NCI-H1105 treated with DMSO at 0.1 percent for 48 hours (cell line): ENCODE measurements around the gene HOXA9.
A peak's percentile ranks its signal among the peaks of the same experiment; 100 is the strongest.

Experiments used
- DNase-seq: peaks from one replicate; lab custom pipeline; 2025; lab: John Stamatoyannopoulos, UW

Gene HOXA9

DNA sequence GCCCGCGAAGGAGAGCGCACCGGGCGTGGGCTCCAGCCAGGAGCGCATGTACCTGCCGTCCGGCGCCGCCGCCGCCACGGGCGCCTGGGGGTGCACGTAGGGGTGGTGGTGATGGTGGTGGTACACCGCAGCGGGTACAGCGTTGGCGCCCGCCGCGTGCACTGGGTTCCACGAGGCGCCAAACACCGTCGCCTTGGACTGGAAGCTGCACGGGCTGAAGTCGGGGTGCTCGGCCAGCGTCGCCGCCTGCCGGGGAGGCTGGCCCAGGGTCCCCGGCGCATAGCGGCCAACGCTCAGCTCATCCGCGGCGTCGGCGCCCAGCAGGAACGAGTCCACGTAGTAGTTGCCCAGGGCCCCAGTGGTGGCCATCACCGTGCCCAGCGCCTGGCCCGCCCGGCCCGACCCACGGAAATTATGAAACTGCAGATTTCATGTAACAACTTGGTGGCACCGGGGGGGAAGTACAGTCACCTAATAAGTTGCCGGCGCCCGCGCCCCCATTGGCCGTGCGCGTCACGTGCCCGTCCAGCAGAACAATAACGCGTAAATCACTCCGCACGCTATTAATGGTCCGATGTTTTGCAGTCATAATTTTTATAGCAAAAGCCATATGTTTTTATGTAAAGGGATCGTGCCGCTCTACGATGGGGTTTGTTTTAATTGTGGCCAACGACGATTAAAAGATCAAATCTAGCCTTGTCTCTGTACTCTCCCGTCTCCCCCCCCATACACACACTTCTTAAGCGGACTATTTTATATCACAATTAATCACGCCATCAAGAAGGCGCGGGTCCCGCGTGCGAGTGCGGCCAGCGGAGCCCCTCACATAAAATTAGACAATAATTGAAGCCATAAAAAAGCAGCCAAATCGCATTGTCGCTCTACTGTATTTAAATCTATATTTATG is at the start of gene HOXA9:
HOXA9 (minus strand) TSS at position 449 of the 907 bp plus-strand sequence; CDS start at position 369, 80 bp downstream.
- DNase-seq, result peak; percentile 78

DNA sequence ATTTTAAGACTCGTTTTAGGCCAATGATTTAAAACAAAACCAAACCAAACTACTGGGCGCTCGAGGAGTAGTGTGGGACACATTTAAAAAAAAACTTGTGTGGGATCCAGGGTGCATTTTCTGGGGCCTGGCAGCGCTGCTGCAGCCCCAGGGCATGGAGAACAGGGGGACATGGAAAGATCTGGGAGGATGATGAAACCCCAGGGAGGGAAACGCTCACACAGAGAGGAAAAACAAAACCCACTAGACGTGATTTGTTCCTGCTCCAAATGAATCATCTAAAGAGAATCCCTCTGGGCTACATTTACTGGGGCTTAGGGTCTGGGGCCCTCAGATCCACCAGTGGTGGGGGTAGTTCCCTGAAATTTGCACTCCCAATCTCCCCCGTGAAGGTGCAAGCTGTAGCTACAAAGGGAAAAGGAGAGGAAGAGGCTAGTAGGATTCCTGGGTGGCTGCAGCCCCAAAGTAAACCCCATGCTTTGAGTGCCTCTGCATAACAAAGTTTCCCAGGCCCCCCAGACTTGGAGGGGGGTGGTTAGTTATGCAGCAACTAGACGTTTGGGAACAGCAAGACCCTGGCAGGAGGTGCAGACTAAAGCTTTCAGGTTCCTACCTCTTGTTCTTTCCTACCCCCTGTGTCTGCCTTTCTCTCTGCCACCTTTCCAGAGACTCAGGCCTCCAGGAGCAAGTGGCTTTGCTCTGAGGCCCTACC is 49.1 kb upstream of the HOXA9 start:
- DNase-seq, result no peak

DNA sequence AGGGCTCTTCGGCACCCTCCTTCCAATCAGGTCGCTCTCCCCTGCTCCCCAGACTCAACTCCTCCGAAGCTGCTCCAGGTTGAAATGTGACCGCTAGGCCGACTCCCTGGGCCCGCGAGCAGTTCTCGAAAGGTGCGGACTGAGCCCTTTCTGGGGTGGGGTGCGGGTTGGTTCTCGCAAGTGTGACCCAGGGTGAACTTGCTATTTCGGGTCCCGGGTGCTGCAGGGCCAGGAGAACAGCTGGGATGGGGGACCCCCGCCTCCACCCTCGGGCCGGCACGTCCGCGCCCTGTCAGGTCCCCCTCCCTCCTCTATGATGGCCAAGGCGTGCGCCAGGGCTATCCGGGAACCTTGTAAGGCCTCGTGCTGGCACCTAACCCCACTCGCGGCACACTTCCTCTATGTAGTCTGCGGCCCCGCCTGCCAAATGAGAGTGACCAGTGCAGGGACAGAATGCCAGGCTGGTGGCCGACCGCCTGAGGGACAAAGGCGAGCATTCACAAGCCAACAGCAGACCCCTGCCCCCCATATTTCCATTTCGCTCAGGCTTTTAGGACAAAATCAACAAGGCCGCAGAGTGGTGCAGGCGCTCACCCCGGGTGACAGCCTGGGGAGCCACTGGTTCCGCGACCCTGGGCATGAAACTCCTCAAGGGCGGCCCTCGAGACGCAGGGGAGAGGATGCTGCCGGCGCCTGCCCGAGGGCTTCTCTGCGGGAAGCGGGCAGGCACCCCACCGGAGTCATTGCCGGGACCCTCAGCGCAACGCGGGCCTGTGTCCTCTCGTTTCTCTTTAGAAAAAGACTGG is 48.3 kb upstream of the HOXA9 start:
- DNase-seq, result no peak

DNA sequence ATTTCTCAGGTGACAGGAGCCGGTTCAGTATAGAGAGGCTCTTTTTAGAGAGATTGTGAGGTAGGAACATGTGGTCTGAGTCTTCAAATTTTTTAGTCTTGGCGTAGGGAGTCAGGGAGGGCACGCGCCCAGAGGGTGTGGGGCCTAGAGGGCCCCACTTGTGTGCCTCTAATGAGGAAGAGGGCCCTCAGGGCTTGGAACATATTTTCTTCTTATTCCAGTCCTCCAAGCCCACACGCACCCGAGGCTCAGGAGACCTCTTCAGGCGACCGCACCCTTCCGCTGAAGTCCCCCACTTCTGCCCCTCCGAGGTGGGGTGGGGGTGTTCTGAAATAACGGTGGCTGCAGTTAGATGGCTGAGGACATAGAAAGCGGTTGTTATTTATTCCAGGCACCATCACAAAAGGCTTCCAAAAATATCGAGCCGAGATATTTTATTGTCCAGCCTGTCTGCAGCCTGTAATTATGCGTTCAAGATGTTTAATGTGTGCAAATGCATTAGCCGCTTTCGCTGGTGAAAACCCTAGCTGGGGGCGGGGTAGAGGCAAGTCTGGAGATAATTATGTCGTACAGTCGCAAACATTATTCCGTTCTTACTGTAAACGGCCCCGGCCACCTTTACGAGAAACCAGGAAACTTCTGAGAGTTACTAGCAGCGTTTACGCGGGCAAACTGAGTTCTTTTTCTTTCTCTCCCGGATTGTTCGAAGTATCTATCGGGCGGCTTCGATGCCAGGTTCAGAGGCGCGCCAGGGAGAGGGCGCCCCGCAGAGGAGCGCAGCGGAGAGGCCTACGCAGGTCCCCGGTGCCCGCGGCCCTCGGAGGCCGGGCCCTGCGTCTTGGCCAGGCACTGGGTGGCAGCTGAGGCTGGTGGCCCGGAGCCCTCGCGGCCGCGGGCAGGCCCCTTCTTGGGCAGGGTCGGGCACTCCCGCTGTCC is 47.4 kb upstream of the HOXA9 start:
- DNase-seq, result peak; percentile 91

DNA sequence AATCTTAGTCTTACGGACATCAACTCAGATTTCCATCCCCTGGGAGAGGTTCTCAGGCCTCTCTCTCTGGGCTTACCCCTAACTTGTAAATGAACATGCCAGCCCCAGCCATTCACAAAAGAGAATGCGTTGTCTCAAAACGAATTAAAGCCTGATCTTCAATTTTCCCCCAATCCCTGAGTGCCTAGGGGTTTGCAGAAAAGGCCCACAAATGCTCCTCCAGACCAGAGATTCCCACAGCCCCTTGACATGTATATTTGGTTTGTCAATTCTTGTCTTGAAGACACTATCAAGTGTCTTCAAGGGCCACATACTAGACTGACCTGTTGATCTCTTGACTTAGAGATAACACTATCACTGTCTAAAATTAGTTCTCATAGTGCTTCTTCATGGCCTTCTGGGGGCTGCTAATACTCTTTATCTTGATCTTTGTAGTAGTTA is 46.4 kb upstream of the HOXA9 start:
- no peak for DNase-seq

DNA sequence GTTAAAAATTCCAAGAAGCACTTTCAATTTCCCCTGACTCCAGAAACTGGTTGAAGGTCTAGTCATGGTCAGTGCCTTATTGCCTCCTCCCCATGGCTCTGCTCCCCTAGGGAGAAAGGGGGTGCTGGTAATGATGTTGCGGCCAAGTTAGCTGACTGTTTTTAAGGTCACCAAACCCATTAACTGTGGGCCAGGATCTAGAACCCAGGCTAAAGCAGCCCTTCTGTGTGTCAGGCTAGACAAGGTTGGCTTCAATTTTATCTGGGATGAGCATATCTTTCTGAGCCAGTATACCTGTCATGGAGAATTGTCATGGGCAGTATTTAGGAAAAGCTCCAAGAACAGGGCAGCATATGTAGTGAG is 45.7 kb upstream of the HOXA9 start:
- no peak for DNase-seq

DNA sequence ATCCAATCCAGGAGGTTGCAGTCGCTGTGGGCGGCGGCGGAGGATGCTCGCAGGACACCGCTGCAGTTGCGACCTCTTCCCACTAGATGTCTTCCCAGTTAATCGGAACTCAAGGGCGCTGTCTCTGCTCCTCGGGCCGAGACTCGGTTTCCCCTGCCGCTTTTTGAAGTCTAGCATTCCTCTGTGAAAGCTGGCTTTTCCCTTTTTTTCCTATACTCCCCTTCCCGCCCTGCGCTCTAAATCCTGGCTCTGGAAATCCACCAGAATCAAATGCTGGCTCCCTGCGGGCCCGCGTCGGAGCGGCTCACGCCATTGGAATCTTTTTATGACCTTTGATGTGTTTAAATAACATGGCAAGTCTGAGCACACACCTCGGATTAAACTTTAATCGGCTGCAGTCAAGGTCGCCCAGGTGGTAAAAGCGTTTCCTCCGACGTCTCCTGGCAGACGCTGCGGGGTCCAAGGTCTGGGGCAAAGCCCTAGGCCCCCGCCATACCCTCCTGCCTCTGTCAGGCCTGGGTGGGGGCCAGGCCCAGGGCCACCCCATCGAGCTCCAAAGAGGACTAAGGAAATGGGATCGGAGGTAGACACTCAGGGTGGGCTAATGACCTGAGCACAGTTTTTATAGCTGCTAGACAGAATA is 45.2 kb upstream of the HOXA9 start:
- no peak for DNase-seq

DNA sequence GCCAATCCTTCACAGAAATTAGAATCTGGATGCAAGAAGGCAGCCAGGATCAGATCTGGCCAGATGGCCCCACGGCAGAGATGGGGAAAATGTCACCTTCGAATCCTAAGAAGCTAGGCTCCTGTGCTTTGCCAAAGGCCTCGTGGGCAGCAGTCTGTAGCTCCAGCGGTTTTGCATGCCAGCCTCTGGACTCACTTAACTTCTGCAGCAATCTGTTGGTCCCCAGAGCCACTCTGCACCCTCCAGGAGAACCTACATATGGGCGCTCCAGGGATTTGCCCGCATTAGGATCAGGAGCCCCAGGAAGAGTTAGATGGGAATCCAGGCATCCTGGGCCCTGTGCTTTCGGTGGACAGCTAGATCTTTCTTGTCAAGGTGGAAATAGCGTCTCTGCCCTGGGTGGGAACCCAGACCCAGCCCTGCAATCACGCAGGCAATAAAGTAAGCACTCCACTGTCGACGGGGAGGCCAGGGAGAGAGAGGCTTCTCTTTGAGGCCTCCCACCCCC is 44.6 kb upstream of the HOXA9 start:
- DNase-seq, result no peak

DNA sequence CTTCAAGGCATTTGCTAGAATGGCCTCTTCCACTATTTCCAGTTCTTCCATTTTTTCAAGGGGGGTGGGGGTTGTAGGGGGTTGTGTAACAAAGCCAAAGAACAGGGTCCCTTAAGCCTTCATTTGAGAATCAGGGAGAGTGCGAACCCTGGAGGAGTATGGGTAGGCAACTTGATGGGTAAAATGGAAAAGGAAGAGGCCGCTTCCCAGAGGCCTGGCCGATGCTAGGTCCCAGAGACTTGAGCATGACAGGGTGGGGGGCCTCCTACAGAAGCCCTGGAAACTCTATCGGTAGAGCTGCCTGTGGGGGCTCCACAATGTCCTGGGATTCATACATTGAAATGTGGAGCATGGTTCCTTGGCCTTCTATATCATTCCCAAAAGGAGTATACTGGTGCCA is 43.7 kb upstream of the HOXA9 start:
- no peak for DNase-seq

DNA sequence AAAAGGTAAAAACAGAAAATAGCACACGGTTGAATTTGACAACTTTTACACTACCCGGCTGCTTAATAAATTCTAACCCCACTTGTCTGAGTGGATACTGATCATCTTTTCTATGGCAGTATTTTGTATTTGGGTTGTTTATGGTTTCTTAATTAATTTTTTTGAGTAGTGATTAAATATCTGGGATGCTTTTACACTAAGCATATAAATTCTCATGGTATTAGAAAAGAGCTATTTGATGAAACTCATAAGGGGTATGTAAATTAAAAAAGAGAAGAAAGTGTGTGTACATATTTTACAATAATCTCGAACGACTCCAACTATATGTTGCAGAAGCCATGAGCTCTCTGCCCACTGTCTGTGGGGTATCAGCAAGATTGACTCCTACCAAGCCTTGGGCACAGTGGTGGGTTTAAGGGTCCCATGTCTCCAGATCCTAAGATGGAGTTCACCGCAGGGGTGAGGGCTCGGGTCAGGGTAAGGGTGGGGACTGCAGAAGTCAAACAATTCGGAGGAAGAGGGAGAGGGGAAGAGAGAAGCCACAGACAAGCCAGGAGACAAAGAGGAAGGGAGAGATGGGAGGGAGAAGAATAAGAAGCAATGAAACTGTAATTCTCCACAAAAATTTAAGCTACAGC is 42.1 kb upstream of the HOXA9 start:
- DNase-seq, result no peak

DNA sequence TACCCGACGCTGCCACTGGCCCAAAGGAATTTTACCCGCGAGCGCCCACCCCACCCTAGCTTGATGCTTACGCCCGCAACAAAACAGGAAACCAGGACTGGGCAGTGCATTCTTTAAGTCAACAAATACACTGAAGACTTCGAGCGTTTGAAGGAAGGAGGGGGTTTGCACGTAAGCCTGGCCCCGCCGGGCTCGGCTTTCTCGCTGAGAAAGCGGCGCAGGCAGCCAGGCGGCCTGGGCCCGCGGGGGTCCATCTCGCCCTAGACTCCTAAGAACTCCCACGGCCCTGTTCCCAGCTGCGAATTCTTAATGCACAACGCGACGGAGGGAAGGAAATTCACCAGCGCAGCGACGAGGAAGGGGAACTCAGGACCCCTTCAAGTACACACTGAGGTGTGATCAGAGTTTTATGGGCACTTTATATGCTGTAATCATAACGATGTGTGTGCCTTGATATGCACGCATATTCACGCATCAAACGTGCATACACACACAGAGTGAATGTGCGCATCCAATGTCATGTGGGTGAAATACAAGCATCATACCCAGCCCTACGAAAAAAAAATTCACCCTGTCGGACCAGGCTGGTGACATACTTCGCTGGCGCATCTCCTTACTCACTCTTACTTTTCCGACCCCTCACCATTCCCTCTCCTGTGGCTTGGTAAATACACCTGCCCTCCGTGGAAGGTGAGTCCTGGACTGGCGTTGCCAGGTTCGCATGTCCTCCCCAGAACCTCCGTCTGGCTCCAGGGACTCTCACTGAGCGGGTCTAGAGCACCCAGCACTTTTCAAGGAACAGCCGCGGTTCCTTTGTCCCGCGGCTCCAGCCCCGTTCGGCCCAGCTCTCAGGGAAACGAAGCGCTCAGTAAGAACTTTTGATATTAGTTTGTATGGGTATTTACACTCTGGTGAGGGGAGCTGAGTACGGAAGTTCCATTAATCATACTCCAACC is 40.3 kb upstream of the HOXA9 start:
- no peak for DNase-seq

DNA sequence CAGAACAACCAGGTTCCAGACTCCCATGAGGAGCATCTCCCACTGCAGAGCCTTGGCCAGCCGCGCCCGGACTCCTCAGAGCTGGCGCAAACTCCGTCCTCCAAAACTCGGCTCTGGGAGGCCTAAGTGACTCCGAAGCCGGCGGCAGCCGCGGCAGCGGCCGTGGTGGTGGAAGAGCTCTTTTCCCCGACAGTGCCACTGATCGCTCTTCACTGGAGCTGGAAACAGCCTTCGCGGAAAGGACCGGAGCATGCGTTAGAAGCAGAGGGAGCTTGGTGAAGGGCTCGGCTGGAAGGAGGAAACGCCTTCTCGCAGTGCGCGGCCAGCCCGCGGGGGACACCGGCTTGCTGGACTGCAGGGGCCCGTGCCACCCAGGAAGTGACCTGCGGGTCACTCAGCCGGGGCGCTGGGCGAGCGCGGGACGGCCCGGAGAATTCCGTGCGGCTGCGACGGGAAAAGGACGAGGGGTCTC is 39.5 kb upstream of the HOXA9 start:
- no peak for DNase-seq

DNA sequence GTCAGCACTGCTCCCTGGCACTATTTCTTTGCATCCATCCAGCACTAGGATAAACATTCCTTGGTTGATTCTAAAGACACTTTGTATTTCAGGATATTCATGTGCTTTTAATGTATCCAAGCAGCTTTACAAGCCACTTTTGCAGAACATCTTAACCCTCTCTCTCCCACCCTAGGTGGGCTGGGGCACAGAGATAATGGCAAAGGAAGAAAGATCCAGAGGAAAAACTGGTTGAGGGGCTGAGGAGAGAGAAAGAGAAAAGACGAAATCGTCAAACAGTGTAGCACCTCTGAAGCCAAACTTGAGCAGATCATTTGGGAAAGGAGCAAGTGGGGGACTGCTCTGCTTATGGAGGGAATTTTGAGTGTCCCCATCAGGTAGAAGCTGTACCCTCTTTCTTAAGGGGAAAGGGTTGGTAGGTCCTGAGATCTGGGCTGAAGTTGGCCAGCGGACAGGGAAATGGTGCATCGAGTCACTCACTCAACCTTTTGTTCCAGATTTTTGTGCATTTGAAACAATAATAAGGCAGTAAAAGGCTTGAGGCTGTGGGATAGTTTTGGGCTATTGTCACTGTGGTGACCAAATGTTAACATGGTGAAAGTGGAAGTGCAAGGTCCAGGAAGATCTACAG is 38.7 kb upstream of the HOXA9 start:
- DNase-seq, result no peak

DNA sequence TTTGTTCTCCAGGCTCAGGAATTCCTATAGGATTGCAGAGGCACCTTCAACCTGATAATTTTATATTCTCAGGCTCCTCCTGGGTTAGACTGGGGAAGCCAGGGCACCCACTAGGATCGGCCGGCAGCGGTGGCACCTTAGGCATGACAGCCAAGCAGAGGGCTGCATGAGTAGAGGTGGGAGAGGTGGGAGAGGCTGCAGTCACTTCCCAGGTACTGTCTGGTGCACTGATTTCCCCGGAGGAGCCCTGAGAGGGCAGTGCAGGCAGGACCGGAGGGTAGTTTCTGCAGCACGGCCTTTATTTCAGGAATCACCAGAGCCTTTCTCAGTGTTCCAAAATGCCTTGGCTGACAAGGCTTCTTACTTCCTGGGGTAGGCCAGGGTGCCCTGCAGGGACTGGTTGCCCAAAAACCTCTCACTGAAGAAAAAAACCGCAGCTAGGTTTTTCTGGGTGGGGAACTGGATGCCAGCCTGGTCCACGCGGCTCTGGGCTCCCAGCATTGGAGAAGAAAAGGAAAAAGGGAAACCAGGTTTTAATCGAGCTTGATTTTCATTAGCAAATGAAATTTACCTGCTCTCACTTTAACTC is 38.1 kb upstream of the HOXA9 start:
- DNase-seq, result no peak

DNA sequence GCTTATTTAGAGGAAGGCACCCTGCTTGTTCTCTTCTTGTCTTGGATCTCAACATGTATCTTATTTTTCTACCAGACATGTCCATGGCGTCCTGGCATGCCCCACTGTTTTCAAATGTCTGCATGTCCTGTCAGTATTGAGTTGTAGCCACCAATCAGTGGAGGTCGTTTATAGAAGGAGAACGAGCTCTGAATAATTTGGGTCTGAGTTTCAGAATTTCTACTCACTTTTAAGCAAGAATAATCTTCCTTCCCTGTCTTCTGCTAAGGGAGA is 37.5 kb upstream of the HOXA9 start:
- DNase-seq, result no peak

DNA sequence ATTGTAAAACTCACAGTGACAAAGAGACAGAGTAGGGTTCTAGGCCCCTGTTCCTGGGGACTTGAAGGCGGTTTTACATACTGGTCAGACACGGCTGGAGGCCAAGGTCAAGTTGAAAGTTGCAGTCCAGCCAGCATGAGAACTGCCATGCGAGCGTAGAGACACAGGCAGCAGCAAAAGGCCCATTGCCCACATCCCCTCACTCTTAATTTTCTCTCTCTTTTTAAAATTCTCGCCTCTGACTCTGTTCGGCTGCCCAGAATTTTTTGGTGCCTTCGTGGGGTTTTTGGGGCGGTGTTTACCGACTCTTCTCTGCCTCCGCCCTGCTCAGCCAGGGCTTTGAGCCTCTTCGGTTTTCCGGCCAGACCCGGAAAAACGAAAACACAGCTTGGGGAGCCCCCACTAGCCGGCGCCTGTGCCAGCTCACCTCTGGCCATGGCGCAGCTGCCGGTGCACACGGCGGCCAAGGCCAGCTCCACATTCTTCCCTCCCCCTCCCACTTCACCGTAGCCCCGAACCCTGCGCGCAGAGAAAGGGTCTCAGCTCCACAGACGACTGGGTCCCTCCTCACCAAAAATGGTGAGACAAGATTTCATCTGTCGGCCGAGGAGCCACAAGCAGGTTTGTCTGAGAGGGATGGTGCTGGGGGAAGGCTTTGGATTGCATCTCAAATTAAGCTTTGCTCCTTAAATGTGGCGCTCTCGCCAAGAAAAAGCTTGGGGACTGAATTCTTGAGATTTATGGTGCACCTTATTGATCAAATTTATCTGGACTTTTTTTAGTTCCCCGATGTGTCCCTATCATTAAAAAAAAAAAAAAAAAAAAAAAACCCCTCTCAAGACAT is 36.9 kb upstream of the HOXA9 start:
- no peak for DNase-seq

DNA sequence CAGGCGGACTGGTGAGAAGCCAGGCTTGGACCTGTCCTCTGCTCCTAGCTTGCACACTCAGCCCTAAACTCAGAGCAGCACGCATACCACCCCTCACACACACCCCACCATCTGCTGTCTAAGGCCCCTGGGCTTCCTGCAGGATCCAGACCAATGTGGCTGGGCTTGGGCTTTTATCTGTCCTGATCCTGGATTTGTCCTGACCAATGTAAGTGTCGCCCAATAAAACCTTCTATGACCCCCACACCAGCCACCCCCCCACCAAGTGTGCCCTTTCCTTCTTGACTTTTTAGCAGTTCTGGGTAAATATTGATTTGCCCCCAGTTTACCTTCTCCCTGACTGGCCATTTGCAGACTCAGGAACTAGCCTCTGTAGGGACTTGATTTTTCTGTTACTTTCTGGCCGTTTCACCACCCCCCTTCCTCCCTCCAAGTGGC is 36.3 kb upstream of the HOXA9 start:
- no peak for DNase-seq
